Stimulated activated CD4-positive, alpha-beta T cell treated with anti-CD3 and anti-CD28 coated beads, Interleukin-15, amount 100 ng/mL, for 1 hour (primary cell): ENCODE measurements around the gene SYCN.
"Not testable (repeated sequence)": the region's sequence is repeated elsewhere in the genome, so short reads cannot be mapped to it uniquely, and the experiment has no call there.

Experiments
- DNase-seq, 2 donors: peaks; one replicate each; pipeline ENCODE4 v3.0.0-alpha.2; 2020; ENCODE audit warnings: low read depth in 1 of 2, low spot score in 1 of 2

The SYCN gene

GRCh38 chr19:39203372-39204341, at the start of gene SYCN:
Gene SYCN (minus strand): TSS chr19:39204263. CDS start chr19:39204254, 9 bp downstream.
- no peak for DNase-seq

- DNase-seq, result no peak
Measured at GRCh38 chr19:39253374-39254149, 49.5 kb upstream of the SYCN start.

- DNase-seq, result no peak
Measured at GRCh38 chr19:39252458-39252857, 48.4 kb upstream of the SYCN start.

GRCh38 chr19:39251846-39252245, 47.8 kb upstream of the SYCN start:
- no peak for DNase-seq

GRCh38 chr19:39251081-39251480, 47.0 kb upstream of the SYCN start:
- DNase-seq, result no peak

GRCh38 chr19:39248806-39249205, 44.7 kb upstream of the SYCN start, which contains the start of gene IFNL4:
Gene IFNL4 (minus strand): TSS chr19:39248856.
- no peak for DNase-seq

- DNase-seq, result no peak
Measured at GRCh38 chr19:39247701-39248664, 43.9 kb upstream of the SYCN start.

- peak in 1 of 2 donors; percentile 22 for DNase-seq
Measured at GRCh38 chr19:39246951-39247669, 43.0 kb upstream of the SYCN start.

- not testable (repeated sequence) for DNase-seq
Measured at GRCh38 chr19:39245166-39245565, 41.1 kb upstream of the SYCN start.

- DNase-seq, result not testable (repeated sequence)
Measured at GRCh38 chr19:39244410-39245100, 40.5 kb upstream of the SYCN start, which contains the start of gene IFNL3. Gene IFNL3 (minus strand): TSS chr19:39245006. CDS start chr19:39244967, 39 bp downstream.

- not testable (repeated sequence) for DNase-seq
Measured at GRCh38 chr19:39243741-39244140, 39.7 kb upstream of the SYCN start.

- DNase-seq, result no peak
Measured at GRCh38 chr19:39240421-39240820, 36.4 kb upstream of the SYCN start.

- DNase-seq, result no peak
Measured at GRCh38 chr19:39238944-39239343, 34.9 kb upstream of the SYCN start.

GRCh38 chr19:39238209-39238608, 34.1 kb upstream of the SYCN start:
- DNase-seq, result no peak

GRCh38 chr19:39237200-39238184, 33.4 kb upstream of the SYCN start:
- peak; percentile 12 to 34 for DNase-seq

GRCh38 chr19:39236527-39236926, 32.5 kb upstream of the SYCN start:
- DNase-seq, result no peak

GRCh38 chr19:39232708-39233107, 28.6 kb upstream of the SYCN start:
- DNase-seq, result no peak

- DNase-seq, result no peak
Measured at GRCh38 chr19:39230096-39230764, 26.2 kb upstream of the SYCN start.
